Neuronal stem cell (in vitro differentiated cells): ENCODE measurements around the gene OR3A3.
"Not testable (repeated sequence)": the region's sequence is repeated elsewhere in the genome, so short reads cannot be mapped to it uniquely, and the experiment has no call there.

Source experiments
- DNase-seq: peaks from one replicate; pipeline ENCODE4 v3.0.0-alpha.2; 2013; ENCODE audit warnings: low spot score
- H2AFZ ChIP-seq: one replicate; pipeline ENCODE4 v1.6.1; 2013; ENCODE audit warnings: mild to moderate bottlenecking, low read length, inconsistent platforms
- H2AK5ac ChIP-seq: 2 replicates; pipeline ENCODE4 v1.6.1; 2013; ENCODE audit warnings: low read depth, mild to moderate bottlenecking, inconsistent platforms, low read length, moderate library complexity, mixed read lengths
- H2BK120ac ChIP-seq: 2 replicates; pipeline ENCODE4 v1.6.1; 2013; ENCODE audit warnings: low read depth, mild to moderate bottlenecking, inconsistent platforms, low read length, moderate library complexity, mixed read lengths
- H2BK12ac ChIP-seq: one replicate; pipeline ENCODE4 v1.6.1; 2013; ENCODE audit warnings: low read length, inconsistent platforms
- H2BK15ac ChIP-seq: 2 replicates; pipeline ENCODE4 v1.6.1; 2013; ENCODE audit warnings: mild to moderate bottlenecking, low read length, inconsistent platforms, mixed read lengths
- H2BK5ac ChIP-seq: one replicate; pipeline ENCODE4 v1.6.1; 2013; ENCODE audit warnings: inconsistent platforms, mild to moderate bottlenecking, low read length, moderate library complexity
- H3K14ac ChIP-seq: one replicate; pipeline ENCODE4 v1.6.1; 2013; ENCODE audit warnings: low read length, inconsistent platforms
- H3K18ac ChIP-seq: 2 replicates; pipeline ENCODE4 v1.6.1; 2013; ENCODE audit warnings: low read length, inconsistent platforms
- H3K23ac ChIP-seq: 2 replicates; pipeline ENCODE4 v1.6.1; 2013; ENCODE audit warnings: low read depth, mild to moderate bottlenecking, mixed read lengths, low read length, inconsistent platforms; ENCODE audit not compliant: poor library complexity
- H3K27ac ChIP-seq: replicated peaks from 3 replicates; pipeline ENCODE4 v1.5.1; 2013; ENCODE audit warnings: low read length, inconsistent platforms
- H3K27me3 ChIP-seq, 3 experiments: 2 replicates each; pipeline ENCODE4 v1.6.1; 2013; ENCODE audit warnings: low read length in 3 of 3, mild to moderate bottlenecking in 2 of 3, inconsistent platforms in 1 of 3, low read depth in 1 of 3, mixed read lengths in 1 of 3, moderate library complexity in 1 of 3; ENCODE audit not compliant: control insufficient read depth in 3 of 3, insufficient read depth in 3 of 3
- H3K36me3 ChIP-seq, 2 donors: replicated peaks in 1 of 2; 2 replicates each; pipeline ENCODE4 v1.6.1; 2013; ENCODE audit warnings: low read length in 2 of 2; ENCODE audit not compliant: control insufficient read depth in 2 of 2, insufficient read depth in 2 of 2
- H3K4ac ChIP-seq: 2 replicates; pipeline ENCODE4 v1.6.1; 2013; ENCODE audit warnings: inconsistent platforms, mild to moderate bottlenecking, low read length, moderate library complexity
- H3K4me1 ChIP-seq, 2 donors: 1 replicate in 1 of 2; 2 replicates in 1 of 2; pipeline ENCODE4 v1.6.1; 2013; ENCODE audit warnings: low read length in 2 of 2, low read depth in 1 of 2; ENCODE audit not compliant: control insufficient read depth in 2 of 2, insufficient read depth in 1 of 2
- H3K4me2 ChIP-seq: one replicate; pipeline ENCODE4 v1.6.1; 2013; ENCODE audit warnings: mild to moderate bottlenecking, low read length, inconsistent platforms; ENCODE audit not compliant: insufficient read depth, poor library complexity, severe bottlenecking
- H3K4me3 ChIP-seq, 2 donors: 2 replicates each; pipeline ENCODE4 v1.5.1; 2013; ENCODE audit warnings: low read length in 2 of 2, mild to moderate bottlenecking in 2 of 2, inconsistent platforms in 1 of 2, moderate library complexity in 1 of 2
- H3K79me1 ChIP-seq: one replicate; pipeline ENCODE4 v1.6.1; 2013; ENCODE audit warnings: low read depth, mild to moderate bottlenecking, inconsistent platforms, low read length, moderate library complexity
- H3K9ac ChIP-seq: one replicate; pipeline ENCODE4 v1.6.1; 2013; ENCODE audit warnings: mild to moderate bottlenecking, low read depth, low read length, inconsistent platforms; ENCODE audit not compliant: poor library complexity
- H3K9me3 ChIP-seq, 2 donors: replicated peaks in 1 of 2; 2 replicates each; pipeline versions ENCODE3 to v1.6.1; 2013; ENCODE audit warnings: low read length in 2 of 2, mild to moderate bottlenecking in 2 of 2, inconsistent platforms in 1 of 2, low read depth in 1 of 2, mixed read lengths in 1 of 2, moderate library complexity in 1 of 2; ENCODE audit not compliant: control insufficient read depth in 2 of 2, insufficient read depth in 1 of 2
- H4K8ac ChIP-seq: one replicate; pipeline ENCODE4 v1.6.1; 2013; ENCODE audit warnings: low read depth, mild to moderate bottlenecking, inconsistent platforms, low read length, moderate library complexity
- H4K91ac ChIP-seq: one replicate; pipeline ENCODE4 v1.6.1; 2013; ENCODE audit warnings: low read length, low read depth, mild to moderate bottlenecking, inconsistent platforms; ENCODE audit not compliant: poor library complexity
- WGBS, 2 donors: extraction: QIAGEN DNeasy Blood & Tissue Kit; methylation state at CpG; one replicate each; pipeline ENCODE4 v1.1.7; 2013; ENCODE audit warnings: missing lambda C conversion rate in 2 of 2, mixed read lengths in 1 of 2; ENCODE audit not compliant: insufficient read length in 2 of 2, insufficient replicate concordance in 1 of 2; ENCODE audit errors: extremely low coverage in 2 of 2; 5-methylcytosine and 5-hydroxymethylcytosine counted together

Gene OR3A3

DNA sequence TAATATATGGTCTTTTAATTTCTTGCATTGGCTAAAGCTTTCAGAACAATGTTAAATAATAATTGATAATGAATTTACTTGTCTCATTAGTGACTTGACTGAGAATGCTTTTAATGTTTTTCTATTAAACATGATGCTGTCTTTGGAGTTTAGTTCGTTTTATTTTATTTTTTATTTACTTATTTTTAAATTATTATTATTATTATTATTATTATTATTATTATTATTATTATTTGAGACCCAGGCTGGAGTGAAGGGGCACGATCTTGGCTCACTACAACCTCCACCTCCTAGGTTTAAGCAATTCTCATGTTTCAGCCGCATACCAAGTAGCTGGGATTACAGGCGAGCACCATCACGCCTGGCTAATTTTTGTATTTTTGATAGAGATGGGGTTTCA is 4.4 kb downstream of the OR3A3 start:
- Histone ChIP-seq H3K18ac (no peak overlapping the region), H2AK5ac (no peak overlapping the region), H3K9ac (no peak overlapping the region), H3K4me1 (no peaks in the 10 kb centered on the region), H3K4me3 (no peak overlapping the region), H2AFZ (no peak overlapping the region), H3K14ac (no peak overlapping the region), H3K4me2 (no peak overlapping the region), H2BK12ac (no peak overlapping the region), H2BK120ac (no peak overlapping the region), H3K9me3 (no peaks in the 10 kb centered on the region), H2BK15ac (no peak overlapping the region), H4K91ac (no peak overlapping the region), H3K23ac (no peak overlapping the region), H3K4ac (no peak overlapping the region), H4K8ac (no peak overlapping the region), H3K79me1 (no peaks in the 10 kb centered on the region), H3K36me3 (no peaks in the 10 kb centered on the region), H2BK5ac (no peak overlapping the region), H3K27ac (no peak overlapping the region), H3K27me3 (no peaks in the 10 kb centered on the region)
- no CpG with 5 or more reads among the region's 5 CpGs for WGBS, 2 donors
- DNase-seq = no peak

DNA sequence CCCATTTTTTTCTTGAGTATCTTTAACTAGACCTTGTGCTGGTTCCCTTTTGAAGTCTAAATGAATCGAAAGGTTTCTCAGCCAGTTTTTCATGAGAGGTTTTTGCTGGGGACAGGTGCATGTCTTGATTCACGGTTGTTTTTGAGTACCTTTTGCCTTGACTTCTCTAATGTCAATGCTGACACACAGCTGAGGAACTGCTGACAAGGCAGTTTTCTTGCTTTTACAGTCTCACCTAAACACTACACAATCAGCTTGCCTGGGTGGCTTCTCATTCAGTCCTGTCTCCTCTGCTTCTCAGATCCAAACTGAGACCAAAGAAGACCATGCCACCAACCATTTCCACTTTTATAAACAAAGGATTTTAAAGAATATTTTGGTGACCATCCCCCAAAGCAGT is 7.1 kb downstream of the OR3A3 start:
- no peak overlapping the region for H2AK5ac ChIP-seq
- no peak overlapping the region for H3K4ac ChIP-seq
- no peak overlapping the region for H3K14ac ChIP-seq
- no peaks in the 10 kb centered on the region for H3K79me1 ChIP-seq
- no peak overlapping the region for H3K4me2 ChIP-seq
- no peak overlapping the region for H4K91ac ChIP-seq
- H4K8ac ChIP-seq = no peak overlapping the region
- no peak overlapping the region for H2BK120ac ChIP-seq
- no peak overlapping the region for H3K9ac ChIP-seq
- H3K27ac ChIP-seq = no peak overlapping the region
- H3K4me1 ChIP-seq = no peaks in the 10 kb centered on the region
- H2BK12ac ChIP-seq = no peak overlapping the region
- WGBS, 2 donors = no CpG with 5 or more reads among the region's 2 CpGs
- no peak overlapping the region for H3K23ac ChIP-seq
- H3K36me3 ChIP-seq = no peaks in the 10 kb centered on the region
- DNase-seq = no peak
- no peaks in the 10 kb centered on the region for H3K27me3 ChIP-seq
- H3K4me3 ChIP-seq = no peak overlapping the region
- H3K9me3 ChIP-seq = peaks cover 0 to 3% of the 10 kb centered on the region in 2 donors
- no peak overlapping the region for H2BK5ac ChIP-seq
- no peak overlapping the region for H3K18ac ChIP-seq
- H2BK15ac ChIP-seq = no peak overlapping the region
- no peak overlapping the region for H2AFZ ChIP-seq

DNA sequence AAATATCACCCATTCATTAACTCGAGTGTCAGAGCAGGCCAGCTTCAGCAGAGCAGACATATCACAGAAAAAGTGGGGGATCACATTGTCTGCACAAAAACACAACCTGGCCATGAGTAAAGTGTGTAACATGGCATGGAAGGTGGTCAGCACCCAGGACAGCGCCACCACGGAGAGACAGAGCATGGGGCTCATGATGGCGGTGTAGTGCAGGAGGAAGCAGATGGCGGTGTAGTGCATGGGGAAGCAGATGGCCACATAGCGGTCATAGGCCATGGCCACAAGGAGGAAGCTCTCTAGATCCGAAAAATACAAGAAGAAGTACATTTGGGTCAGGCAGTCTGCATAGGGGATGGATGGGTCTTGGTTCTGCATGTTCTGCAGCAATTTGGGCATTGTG is 22.0 kb downstream of the OR3A3 start:
- not testable (repeated sequence) for H3K4me3 ChIP-seq, H3K27ac ChIP-seq, H4K91ac ChIP-seq, H2BK15ac ChIP-seq, H2BK12ac ChIP-seq, H2BK120ac ChIP-seq, H3K9ac ChIP-seq, H3K23ac ChIP-seq, H2AK5ac ChIP-seq, H2AFZ ChIP-seq, H2BK5ac ChIP-seq, H3K4me2 ChIP-seq, H4K8ac ChIP-seq, H3K9me3 ChIP-seq, H3K4ac ChIP-seq, H3K4me1 ChIP-seq, H3K36me3 ChIP-seq, H3K27me3 ChIP-seq, H3K79me1 ChIP-seq, DNase-seq
- H3K18ac ChIP-seq = peak overlapping the region; percentile 28
- no CpG with 5 or more reads among the region's 7 CpGs for WGBS, 2 donors
- peak overlapping the region; percentile 2 for H3K14ac ChIP-seq

DNA sequence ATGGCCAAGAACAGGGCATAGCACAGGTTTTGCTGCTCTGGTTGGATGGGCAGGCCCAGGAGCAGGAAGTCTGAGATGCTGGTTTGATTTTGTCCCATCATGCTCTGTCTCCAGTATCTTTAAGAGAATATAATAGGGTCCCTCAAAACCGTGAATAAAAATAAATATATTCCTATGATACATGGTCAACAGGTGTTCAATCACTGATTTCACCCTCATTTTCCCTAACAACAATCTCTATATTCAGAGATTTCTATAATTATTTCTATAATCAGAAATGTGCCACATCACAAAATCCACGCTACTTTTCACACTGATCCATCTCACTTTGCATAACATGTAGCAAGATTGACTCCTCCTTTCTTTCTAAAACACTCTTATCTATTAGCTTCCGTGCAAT is 22.6 kb downstream of the OR3A3 start, which contains the start of gene OR1E2:
Gene OR1E2, minus strand, starts transcription at position 101 of the 400 bp plus-strand sequence. Its CDS starts 0 bp downstream, at position 101.
- WGBS, 2 donors = no CpG with 5 or more reads among the region's 3 CpGs
- no peak within 1 kb of the TSS for H3K4ac ChIP-seq

More for the DNA sequence above, 22.6 kb downstream of the OR3A3 start, which contains the start of gene OR1E2:
- H4K91ac ChIP-seq = no peak within 1 kb of the TSS
- H2BK15ac ChIP-seq = no peak within 1 kb of the TSS
- H2AK5ac ChIP-seq = no peak within 1 kb of the TSS
- no peak within 1 kb of the TSS for H3K4me3 ChIP-seq
- peak within 1 kb of the TSS; percentile 28 for H3K18ac ChIP-seq
- no peak within 1 kb of the TSS for H2BK5ac ChIP-seq
- H3K27ac ChIP-seq = no peak within 1 kb of the TSS
- DNase-seq = no peak
- H3K23ac ChIP-seq = no peak within 1 kb of the TSS
- H4K8ac ChIP-seq = no peak within 1 kb of the TSS
- no peak within 1 kb of the TSS for H3K9ac ChIP-seq
- H3K4me2 ChIP-seq = no peak within 1 kb of the TSS
- H3K79me1 ChIP-seq = no peaks in the 10 kb centered on the region
- H2BK120ac ChIP-seq = no peak within 1 kb of the TSS
- H3K9me3 ChIP-seq = no peaks in the 10 kb centered on the region
- H2AFZ ChIP-seq = no peak within 1 kb of the TSS
- H3K4me1 ChIP-seq = no peaks in the 10 kb centered on the region
- H3K36me3 ChIP-seq = no peaks in the 10 kb centered on the region
- H2BK12ac ChIP-seq = no peak within 1 kb of the TSS
- peak within 1 kb of the TSS; percentile 2 for H3K14ac ChIP-seq
- H3K27me3 ChIP-seq = no peaks in the 10 kb centered on the region
